GM19452 (cell line): ENCODE measurements around the gene ITPKB.

Source experiments
- ATAC-seq: cut with Tn5 transposase; IDR thresholded peaks from one replicate; pipeline ENCODE4 v1.9.1; 2021; ENCODE audit not compliant: unreplicated experiment

The ITPKB gene

GRCh38 chr1:226686440-226687425, 52.3 kb downstream of the ITPKB start:
- no peak for ATAC-seq

DNA sequence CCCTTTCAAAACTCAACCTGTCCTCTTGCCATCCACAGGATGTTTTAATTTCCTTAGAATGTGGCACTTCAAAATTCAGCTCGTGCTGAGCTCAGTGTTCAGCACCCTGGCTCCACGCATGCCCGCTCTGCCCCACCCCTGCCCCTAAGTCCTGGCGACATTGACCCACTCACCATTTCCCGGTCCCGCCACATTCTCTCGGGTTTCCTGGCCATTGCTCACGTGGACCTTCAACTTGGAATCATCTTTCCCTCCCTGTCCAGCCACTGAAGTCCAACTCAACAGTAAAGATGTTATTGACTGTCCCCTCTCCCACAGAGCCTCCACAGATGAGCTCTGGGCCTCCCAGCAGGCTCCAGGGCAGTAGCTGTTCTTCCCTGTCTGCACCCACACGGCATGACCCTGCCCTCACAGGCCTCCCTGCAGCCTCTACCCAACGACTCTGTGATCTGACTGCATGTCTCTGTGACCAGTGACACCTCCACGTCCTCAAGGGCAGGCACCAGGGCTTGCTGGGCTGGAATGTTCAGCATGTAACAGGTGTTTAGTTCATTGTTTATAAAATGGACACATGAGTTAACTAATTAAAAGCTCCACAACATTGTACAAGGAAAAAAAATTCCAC, 53.8 kb downstream of the ITPKB start:
- no peak for ATAC-seq

- no peak for ATAC-seq
Measured at GRCh38 chr1:226684026-226684425, 55.1 kb downstream of the ITPKB start.

GRCh38 chr1:226682871-226683814, 55.9 kb downstream of the ITPKB start:
- no peak for ATAC-seq

DNA sequence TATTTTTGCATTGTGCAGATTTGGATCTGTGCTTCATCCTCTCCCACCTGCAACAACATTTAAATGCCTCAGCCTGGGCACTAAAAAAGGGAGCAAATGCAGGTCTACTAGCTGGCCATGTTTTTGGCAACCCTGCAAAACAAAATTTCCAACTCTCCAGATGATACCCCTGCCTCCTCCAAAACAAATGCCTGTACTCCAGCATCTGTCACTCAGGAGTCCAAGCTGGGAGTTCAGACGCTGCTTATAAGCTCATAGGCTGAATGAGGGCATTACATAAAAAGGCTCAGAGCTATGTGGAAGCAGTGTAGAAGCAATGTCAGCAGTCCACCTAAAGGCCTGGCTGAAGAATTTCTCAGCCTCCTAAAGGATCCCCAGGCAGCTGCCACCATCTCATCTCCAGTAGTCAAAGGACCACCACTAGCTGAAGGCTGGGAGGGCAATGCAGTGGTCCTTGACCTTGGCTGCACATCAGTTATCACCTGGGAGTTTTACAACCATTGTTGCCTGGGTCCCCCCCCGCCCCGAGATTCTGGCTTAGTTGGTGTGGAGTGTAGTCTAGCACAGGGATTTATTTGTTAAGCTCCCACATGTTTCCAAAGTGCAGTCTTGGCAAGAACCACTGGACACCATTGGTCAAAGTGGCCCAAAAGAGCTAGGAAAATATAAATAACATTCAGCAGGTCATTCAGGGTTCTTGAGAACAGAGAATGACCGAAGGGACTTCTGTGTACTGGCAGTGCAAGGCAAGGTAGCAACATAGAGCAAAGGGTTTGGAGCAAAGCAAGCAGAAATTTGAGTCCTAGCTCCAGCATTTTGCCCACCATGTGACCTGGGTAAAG, 57.2 kb downstream of the ITPKB start:
- ATAC-seq, result no peak

GRCh38 chr1:226680653-226681052, 58.4 kb downstream of the ITPKB start:
- ATAC-seq, result no peak

GRCh38 chr1:226679853-226680516, 59.1 kb downstream of the ITPKB start:
- ATAC-seq, result no peak

DNA sequence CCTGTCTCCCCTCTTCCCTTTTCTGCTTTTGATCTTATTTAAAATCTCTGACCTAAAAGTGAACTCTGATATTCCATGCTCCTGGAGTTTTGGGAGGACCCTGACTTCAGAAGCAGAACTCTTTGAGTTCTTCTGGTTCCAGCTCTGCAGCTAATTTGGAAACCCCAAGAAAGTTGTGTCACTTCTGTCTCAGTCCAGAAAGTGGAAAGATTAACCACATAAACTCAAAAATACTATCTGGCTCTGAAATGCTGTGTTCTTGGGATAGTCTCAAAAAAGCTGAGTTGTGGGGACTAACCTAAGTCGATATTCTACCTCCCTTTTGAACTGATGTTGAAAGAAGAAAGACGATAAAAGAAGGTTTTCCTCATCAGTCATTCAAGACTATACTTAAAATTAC, 59.8 kb downstream of the ITPKB start:
- ATAC-seq, result no peak

DNA sequence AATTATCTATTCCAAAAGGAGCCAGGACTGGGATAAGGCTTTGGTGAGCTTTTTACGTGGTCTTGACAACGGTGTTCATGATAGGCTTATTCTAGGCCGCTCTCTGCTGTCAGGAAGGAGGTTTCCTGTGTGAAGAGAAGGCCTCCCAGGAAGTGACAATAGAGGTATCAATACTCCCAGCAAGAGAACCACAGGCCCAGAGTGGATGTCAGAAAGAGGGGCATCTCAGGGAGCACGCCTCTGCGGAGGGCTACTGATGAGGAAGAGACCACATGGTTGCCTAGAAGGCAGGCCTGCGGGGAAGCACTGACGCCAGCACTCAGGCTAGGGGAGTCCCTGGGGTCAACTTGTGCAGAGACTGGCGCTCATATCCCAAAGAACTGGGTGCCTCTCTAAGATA, 60.4 kb downstream of the ITPKB start:
- no peak for ATAC-seq

DNA sequence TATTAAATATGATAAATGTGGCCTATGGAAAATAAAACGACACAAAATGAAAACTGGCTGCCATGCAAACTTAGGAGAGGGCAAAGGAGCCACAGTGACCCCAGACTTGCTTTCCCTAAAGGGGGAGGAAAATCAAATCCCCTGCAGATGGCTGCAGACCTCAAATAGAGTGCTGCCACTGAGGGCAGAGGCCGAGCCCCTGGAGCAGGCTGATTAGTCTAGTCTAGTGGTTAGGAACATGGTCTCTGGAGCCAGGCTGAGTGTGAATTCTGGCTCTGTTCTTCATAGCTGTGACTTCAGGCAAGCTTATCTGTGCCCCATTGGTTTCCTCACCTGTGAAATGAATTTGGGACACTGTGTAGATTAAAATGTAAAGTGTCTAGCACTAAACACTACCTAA, 60.8 kb downstream of the ITPKB start:
- no peak for ATAC-seq

DNA sequence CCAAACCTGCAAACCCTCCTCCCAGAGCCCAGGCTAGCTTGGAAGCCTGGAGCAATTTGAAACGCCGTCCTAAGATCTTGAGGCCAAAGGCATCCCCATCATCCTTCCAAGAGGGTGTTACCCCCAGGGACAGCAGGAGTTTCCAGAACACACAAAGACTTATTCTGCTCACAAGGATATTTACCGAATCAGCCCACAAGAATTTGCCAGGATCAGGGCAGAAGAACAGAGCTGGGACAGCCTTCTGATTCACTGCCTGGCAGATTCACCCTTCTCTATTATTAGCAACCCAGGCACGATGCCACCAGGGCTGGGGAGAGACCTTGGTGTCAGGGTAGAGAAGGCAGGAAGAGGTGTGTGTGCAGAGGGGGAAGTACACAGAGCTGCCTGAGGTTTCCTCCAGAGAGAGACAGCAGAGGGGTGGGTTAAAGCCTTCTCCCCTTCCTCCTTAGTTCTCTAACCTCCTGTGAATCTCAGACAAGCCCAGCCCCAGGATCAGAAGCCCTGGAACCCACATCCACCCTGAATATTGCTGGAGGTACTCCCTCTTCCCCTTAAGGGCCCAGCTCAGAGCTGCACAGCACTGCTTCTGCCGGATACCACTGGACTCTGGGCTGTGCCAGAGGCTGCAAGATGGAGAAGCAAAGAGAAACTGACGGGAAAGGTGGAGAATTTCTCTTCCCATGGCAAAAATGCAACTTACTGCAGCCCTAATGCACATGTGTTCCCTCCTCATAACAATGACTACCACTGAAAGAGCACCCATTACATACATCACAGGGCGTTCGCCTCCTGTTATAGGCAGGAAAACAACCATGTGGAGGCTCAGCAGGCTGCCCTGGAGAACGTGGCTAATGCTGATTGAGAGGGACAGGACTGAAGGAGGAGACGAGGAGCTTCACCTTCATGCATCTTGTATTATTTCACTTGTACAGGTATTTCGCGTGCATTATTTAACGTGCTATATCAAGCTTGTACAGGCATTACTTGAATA, 61.8 kb downstream of the ITPKB start:
- peak; percentile 30 for ATAC-seq

GRCh38 chr1:226676381-226676780, 62.7 kb downstream of the ITPKB start:
- no peak for ATAC-seq

GRCh38 chr1:226675715-226676357, 63.2 kb downstream of the ITPKB start:
- no peak for ATAC-seq

DNA sequence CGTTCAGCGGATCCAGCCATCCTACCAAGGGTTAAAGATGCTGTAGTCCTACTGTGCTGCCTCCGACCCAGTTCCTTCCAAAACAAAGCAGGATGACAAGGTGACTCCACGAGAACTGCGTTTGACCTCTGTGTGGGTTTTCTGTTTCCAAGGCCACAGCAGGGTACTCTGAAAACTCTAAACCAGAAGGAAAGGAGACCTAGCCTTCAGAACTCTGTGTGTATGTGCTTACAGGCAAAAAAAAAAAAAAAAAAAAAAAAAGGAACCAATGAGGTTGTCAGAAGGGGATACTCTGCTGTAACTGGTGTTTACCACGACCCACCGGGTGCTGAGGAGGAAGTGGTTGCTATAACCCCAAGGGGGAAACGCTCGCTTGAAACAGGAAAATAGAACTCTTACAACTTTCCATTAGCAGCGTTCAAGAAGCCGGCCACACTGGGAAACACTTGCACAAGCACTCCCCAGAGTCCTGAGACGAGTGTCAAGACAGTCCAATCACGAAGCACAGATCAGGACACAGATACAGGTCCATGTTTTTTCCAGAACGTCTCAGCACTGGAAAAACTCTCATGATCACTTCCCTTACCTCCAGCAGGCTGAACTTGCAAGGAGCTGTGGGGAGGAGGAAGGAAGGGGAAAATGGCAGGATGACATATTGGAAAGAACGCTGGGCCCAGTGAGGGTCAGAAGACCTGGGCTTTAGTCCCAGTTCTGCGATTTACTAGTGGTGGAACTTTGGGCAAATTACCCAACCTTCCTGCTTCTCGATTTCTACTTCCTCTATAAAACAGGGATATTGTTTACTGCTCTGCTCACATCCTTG, 64.0 kb downstream of the ITPKB start:
- ATAC-seq, result peak; percentile 73

- no peak for ATAC-seq
Measured at GRCh38 chr1:226672339-226672762, 66.7 kb downstream of the ITPKB start.

GRCh38 chr1:226671277-226671676, 67.8 kb downstream of the ITPKB start:
- no peak for ATAC-seq

- ATAC-seq, result no peak
Measured at GRCh38 chr1:226670073-226670472, 69.0 kb downstream of the ITPKB start.
